SK-N-MC (cell line): ENCODE results near the gene SLC9A4.

Experiments used
- EZH2 ChIP-seq: fragments of 200-600 bp; sonication (generic); IDR thresholded peaks from one replicate; pipeline ENCODE4 v1.6.1; 2017; ENCODE audit warnings: antibody characterized with exemption
- FOXP2 ChIP-seq: optimal IDR thresholded peaks from 2 replicates; pipeline ENCODE3; 2011; ENCODE audit warnings: mild to moderate bottlenecking, moderate library complexity; ENCODE audit not compliant: insufficient read depth; ENCODE audit errors: extremely low read length, control extremely low read depth
- POLR2AphosphoS5 ChIP-seq: IDR thresholded peaks from 2 replicates; pipeline ENCODE4 v1.6.1; 2012; ENCODE audit warnings: mild to moderate bottlenecking, low read depth, low read length, borderline replicate concordance

DNA sequence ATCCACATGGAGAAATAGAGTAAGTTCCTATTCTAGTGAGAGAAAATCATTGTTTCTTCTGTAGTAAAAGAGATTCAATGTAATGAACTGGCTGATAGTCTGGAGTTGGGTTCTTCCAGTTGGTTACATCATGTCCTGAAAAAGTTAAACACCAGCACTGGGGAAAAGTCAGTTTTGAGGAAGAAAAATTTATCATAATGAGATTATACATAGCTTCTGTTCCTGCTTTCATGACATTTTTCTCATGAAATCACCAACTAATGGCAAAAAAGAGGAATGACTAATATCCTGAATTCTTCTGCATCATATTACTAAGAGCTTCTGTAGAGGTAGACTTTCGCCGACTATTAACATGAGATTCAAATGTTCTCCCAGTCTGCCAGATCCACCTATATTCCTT, 77.1 kb downstream of the SLC9A4 start:
- no peak for TF ChIP-seq EZH2
- no peak for TF ChIP-seq POLR2AphosphoS5
- TF ChIP-seq FOXP2, result no peak
